Fibroblast of skin of left quadriceps (primary cell): ENCODE data around the gene TMEM184B.

Experiments used
- DNase-seq, 2 experiments: peaks; one replicate each; pipeline ENCODE4 v3.0.0-alpha.2; 2013; ENCODE audit warnings: low read depth in 2 of 2

TMEM184B gene

DNA sequence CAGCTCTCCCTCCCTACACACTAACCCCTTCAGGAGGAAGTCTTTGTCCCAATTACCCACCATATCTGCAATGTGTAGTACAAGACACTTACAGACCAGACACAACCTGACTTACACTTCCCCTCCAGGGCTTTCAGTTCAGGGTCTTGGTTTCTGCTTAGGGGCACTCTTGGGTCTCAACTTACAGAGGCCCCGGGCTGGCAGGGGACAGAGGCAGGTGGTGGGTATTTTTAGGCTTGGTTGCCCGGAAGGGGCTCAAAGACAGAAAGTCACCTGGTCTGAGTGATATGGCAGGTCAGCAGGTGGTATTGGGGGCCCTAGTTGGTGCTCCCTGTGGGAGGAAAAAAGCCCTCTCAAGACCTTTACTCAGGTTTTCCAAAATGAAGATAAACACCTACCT lies 3.4 kb upstream of the TMEM184B start:
- no peak for DNase-seq

DNA sequence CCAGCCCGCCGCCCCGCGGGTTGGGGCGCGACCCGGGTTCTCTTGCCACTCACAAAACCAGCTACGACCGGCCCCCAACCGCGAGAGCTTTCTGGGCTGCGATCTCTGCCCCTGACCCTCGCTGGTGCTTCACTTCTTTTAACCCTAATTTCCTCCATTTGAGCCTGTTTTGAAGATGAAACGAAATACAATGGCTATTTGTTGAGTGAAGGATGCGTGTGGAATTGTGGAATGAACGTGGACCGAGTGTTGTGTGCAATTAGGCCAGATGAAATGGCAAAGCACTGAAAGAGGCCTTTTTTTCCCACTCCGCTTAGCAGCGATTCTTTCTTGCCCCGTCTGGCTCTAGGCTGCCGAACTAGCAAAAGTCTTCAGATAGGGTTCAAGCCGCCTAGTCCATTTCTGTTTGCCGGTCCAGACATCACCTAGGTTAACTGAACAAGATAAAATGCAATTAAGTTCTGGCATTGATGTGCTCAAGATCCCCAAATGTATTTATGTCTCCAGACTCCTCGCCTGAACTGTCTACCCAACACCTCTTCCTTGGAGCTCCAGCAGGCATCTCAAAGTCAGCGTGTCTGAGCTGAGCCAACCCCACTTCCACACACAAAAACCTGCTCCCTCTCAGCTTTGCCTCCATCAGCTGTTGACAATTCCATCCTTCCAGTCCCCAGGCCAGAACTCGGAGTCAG lies 471 bp upstream of the TMEM184B start:
- DNase-seq, result no peak

DNA sequence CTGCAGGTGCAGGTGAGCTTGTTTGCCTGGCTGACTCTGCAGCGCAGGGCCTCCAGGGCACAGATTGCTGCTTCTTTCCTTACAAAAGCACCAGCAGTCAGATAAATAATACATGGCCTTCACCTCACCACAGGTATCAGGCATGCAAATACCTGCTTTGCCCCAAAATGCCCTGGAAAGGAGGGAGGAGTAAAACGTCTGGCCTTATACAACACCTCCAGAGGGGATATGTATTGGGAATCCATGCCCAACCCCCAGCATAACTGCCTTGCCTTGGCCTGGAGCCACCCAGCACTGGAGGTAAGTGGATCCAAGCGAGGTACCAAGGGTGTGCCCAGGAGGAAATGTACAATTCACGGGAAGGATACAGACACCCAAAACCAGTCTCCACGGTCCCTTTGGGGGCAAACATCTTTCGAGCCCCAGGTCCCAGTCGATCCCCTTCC lies 860 bp downstream of the TMEM184B start:
- DNase-seq, result no peak

DNA sequence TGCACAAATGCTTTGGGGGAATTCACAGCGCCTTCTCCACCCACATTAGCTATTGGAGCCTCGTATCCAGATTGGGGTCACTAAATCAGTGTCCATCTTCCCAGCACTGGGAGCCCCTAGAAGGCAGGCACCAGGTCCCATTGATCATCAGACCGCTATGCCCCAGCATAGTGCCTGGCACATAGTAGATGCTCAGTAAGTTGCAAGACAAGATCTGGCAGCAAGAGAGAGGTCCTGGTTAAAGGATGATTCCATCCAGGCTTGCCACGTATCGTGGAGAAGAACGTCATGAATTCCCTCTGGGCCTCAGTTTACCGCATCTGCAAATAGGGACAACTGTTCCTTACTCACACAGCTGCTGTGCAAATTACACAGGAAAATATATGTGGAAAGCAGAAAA lies 1.7 kb downstream of the TMEM184B start:
- DNase-seq, result no peak

DNA sequence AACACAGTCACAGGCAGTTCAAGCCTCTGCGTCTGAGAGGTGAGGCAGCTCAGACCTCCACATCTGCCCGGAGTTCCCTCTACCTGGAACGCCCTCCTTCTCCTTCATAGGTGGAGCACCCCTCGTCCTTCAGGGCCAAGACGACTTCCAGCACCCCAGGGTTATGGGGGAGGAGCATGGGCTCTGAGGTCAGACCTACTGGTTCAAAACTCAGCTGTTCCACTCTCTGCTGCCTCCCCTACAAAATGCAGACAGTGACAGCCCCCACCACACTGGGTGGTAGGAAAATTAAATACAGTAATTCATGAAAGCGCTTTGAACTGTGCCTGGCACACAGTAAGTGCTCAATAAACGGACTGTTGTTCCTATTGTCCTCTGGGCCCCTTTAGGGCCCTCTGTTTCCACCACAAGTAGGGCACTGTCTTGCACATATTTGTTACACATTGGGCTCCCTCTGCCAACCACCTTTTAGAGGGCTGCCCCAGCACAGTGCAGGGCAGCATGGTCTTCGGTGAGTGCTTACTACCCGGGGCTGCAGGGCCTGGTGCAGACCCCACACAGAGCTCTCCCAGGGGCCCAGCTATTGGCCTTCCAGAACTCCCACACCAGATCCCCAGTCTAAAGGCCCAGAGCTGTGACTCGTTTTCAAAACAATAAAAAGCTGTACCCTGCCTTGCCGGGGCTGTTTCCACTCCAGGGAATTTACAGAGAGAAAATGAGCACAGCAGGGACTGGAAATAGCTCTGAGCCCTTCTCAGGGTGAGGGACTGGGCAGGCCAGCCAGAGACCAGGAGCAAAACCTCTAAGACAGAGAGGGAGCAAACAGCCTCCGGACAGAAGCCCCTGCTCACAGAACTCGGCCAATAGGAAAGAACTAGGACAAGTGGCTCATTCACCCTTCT lies 2.5 kb downstream of the TMEM184B start:
- DNase-seq, result no peak

DNA sequence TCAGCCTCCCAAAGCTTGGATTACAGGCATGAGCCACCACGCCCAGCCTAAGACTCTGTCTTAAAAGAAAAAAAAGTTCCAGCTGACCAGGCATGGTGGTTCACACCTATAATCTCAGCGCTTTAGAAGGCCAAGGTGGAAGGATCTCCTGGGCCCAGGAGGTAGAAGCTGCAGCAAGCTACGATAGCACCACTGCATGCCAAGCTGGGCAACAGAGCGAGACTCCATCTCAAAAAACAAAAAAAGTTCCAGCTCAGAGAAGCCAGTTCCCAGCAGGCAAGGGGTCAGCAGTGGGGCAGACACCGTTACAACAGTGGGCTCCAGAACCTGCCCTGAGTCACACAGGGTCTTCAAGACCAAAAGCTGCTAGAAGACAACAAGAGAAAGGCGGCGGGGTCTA lies 3.3 kb downstream of the TMEM184B start:
- no peak for DNase-seq

DNA sequence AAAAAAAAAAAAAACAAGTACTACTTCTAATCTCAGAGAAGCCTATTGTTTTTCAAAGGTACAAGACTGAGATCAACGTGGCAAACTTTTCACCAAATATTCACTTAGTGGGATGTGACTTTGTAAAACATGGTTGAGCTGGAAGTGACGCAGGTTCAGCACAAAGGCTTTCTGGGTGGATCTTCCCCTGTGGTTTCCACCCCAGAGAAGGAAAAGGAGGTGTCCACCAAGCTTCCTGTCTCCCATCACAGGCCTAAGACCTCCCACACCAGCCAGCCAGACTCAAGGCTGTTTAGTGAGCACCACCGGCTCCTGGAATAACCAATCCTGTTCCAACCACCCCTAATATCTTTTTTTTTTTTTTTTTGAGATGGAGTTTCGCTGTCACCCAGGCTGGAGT lies 5.7 kb downstream of the TMEM184B start:
- no peak for DNase-seq

DNA sequence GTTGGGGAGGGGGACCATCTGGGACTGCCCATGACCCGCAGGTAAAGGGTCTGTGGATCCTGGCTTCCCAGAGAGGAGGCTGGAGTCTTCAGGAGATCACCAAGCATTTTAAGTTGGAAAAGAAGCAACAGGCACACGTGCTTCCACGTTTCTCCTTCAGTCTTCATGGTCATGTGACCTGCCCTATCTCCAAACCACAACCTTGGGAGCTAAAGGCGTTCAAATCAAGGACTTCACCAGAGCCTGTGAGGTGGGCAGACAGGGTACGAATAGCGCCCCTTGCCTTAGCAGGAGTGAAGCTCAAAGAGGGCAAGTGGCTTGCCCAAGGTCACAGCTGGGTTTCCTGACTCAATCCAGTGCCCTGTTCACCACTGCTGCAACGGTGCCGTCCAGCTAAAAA lies 6.7 kb downstream of the TMEM184B start:
- DNase-seq, result no peak

DNA sequence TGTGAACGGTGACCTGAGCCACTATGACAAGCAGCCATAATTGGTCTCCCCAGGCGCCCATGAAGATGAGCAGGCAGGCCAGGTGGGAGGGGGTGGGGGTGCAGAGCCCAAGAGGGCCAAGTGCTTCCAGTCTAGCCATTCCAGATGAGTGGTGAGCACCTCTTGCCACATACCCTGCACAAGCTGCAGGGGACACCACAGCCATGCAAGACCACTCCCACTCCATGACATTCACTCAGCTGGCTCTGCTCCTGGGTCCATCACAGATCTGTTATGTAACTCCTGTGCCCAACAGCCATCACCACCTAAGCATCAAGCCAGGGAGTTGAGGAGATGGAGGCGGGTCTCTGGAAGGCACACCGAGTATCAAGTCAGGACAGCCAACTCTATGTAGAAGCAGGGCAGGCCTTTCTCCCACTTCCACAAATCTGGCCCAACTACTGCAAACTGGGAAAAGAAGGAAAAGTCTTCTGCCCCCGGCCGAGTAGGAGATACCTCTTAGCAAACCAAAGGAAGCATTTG lies 8.4 kb downstream of the TMEM184B start:
- no peak for DNase-seq

DNA sequence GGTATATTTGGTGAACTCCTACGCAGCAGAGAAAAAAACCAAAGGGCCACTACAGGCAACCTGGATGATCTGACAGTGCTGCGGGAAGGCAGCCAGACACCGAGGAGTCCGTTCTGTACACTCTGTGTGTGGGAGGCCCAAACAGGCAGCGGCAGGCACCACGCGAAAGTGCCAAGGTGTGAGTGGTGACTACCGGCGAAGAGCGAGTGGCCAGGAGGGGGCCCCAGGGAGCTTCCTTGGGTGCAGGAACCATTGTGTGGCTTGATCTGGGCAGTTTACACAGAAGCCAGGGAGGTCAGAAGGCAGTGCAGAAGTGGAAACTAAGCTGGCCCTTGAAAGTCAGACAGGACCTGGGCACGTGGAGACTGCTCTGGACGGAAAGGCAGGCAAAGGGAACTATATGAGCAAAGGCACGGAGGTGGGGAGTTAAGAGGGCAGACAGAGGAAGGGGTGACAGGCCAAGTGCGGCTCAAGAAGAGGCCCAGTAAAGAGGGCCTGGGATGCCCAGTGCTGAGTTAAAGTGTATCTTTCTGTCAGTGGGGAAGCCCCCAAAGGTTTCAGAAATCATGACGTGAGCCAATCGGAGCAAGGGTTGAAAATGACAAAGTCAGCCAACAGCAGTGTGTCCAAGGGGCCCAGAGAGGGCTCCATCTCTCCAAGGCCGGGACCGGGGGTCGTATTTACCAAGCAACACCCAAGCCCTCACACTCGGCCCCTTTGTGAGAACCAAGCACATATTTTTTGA lies 10.6 kb downstream of the TMEM184B start:
- DNase-seq, result no peak

DNA sequence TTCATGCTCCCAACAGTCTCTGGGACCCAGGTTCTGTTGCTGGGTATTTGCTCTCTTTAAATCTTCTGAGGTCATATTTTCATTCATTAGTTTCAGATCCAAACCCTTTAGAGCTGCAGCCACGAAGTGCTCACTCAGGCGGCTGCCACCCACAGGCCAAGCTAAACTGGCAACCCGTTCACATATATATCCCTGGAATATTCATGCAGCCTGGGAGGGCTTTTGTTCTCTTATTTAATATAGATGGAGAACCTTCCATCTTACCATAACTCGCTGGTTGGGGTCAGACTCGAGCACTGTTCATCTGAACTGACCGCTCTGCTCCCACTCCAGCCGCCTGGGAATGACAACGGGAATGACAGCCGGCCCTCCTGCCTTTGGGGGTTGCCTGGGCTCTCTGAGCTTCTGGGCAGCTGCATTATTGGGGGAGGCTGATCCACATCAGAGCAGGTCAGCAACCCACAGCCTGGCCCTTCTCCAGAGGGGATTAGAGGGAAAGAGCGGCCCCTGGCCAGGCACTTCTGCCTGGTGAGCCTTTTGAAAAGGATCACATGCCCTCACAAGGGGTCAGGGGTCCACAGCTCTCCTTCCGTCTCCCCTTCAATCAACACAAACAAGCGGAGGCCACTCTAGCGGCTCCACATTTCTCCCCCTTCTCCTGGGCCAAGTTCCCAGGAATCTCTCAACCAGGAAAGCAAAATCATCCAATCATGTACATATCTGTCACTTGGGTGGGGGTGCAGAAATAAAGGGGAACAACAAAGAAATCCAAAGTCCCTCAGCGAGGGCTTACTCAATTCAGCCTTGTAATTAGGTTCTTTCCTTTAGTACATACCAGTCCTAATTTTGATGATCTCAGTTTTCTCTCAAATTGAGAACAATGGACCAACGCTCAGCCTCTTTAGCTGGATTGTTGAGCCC lies 11.8 kb downstream of the TMEM184B start:
- DNase-seq, result no peak

DNA sequence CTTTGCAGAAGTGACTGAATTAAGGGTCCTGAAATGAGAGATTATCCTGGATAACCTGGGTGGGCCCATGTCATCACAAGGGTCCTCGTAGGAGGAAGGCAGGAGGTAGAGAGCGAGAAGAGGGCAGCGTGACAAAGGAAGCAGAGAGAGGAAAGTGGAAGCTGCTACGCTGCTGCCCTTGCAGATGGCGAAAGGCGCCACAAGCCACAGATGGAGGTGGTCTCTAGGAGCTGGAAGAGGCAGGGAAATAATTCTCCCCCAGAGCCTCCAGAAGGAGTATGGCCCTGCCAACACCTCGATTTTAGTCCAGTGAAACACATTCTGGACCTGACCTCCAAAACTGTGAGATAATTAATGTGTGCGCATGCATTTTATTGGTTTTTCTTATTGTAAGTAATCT lies 13.4 kb downstream of the TMEM184B start:
- DNase-seq, result no peak

DNA sequence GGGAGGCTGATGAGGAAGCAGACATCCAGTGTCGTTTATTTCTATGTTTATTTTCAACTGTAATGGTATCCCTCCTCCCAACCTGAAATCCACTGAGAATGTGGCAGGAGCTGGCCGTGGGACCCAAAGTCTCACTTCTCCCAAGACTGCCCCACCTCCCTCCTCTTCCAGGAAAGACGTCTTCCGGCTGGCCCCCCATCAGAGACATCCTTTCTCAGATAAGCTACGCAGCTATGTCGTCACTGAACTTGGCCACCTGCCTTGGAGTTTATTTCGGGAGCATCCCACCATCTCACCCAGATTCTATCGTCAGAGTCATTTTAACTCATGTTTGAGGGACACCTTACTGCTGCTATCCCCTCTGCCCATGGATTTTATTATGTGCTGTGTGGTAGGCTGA lies 13.9 kb downstream of the TMEM184B start:
- DNase-seq, result no peak

DNA sequence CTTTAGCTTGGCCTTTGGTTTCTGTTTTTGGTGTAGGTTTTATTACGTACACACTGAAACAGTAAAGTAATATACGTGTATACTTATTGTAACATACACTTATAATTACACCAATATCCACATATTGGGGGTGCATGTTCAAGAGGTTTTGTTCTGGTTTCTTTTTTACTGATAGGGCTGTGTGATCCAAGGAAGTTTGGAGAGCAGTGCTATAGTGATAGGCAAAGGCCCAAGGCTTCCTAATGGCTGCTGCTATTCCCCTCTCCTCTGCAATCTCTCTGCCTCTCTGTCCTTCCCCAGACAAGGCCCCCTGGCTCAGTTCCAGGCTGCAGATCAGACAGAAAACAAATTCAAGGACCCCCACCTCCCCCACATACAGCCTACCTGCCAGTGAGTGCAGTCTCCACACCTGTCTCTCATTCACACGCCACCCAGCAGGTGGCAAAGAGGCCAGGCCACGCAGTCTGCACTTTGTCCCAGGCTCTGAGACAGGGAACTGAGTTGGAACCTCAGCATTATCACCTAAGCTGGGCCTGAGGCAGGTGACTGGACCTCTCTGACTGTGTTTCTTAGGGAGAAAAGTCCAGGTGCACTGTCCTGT lies 15.1 kb downstream of the TMEM184B start:
- no peak for DNase-seq

DNA sequence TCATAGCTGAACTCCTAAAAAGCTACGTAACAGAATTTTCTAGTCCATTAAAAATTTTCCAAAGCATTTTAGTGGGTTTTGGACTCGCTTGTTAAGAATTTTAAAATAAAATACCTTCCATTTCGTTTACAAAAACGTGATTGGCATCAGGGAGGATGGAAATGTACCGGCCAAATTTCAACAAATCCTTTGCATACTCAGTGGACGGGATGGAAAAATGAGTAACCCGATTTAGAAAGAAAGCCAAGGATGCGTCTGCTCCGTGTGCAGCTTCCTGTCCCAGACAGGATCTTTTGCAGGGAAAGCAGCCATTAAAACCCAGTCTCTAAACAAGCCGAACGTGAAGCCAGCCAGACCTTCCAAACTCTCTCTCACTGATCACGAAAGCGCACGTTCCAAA lies 15.6 kb downstream of the TMEM184B start:
- DNase-seq, result peak in 1 of 2 experiments; percentile 36

DNA sequence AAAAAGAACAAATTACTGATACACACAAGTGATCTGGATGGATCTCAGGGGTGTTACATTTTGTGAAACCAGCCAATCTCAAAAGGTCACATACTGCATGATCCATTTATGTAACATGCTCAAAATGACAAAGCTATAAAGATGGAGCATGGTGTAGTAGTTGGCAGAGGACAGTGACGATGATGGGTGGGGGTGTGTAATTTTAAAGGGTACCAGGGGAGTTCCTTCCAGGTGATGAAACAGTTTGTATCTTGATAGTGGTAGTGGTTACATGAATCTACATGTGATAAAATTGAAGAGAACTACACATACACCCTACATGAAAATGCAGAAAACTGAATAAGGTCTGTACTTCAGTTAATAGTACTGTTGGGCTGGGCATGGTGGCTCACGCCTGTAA lies 17.1 kb downstream of the TMEM184B start:
- no peak for DNase-seq

DNA sequence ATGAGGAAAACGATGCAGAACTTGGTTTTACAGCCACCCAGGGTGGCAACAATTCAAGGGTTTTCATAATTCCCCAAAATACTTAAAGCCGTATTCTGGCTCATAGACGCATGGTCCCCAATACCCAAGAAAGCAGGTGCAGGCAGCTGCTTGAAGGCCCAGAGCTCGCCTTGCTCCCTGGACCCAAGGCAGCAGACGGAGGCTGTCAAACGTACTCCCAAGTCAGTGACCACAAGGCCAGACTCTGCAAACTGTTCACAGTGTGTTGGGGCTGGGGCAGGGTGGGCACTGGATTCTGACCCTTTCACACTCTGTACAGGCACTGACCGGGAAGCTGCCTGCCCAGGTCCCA lies 21.5 kb downstream of the TMEM184B start:
- no peak for DNase-seq

DNA sequence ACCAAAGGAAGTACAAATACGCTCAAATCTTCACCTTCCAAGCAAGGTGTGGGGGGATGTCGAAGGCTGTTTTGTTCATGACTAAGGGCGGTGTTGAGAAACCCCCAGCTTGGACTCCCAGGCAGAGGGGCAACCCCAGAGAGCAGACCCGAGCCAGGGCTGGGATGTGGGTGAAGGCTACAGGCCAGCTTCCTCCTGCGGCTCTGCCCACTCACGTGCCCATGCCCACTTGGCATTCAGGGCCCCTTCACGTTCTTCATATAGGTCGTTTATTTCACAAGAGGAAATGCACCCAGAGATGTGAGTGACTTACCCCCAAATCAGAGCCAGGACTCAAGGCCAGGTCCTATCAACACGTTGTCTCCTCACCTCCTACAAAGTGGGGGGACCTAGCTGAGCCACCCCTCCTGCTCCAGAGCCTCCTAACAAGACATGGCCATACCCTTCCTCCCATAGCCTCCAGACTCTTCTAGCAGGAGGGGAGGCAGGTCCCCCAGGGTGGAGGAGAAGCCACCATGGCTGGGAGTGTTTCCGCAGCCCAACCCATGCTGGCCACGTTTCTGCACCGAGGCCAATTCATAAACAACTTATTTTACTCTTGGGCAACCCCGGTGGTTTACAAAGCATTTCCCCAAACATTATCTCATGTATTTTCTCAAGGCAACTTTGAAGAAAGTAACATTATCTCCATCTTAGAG lies 22.0 kb downstream of the TMEM184B start:
- DNase-seq, result no peak

DNA sequence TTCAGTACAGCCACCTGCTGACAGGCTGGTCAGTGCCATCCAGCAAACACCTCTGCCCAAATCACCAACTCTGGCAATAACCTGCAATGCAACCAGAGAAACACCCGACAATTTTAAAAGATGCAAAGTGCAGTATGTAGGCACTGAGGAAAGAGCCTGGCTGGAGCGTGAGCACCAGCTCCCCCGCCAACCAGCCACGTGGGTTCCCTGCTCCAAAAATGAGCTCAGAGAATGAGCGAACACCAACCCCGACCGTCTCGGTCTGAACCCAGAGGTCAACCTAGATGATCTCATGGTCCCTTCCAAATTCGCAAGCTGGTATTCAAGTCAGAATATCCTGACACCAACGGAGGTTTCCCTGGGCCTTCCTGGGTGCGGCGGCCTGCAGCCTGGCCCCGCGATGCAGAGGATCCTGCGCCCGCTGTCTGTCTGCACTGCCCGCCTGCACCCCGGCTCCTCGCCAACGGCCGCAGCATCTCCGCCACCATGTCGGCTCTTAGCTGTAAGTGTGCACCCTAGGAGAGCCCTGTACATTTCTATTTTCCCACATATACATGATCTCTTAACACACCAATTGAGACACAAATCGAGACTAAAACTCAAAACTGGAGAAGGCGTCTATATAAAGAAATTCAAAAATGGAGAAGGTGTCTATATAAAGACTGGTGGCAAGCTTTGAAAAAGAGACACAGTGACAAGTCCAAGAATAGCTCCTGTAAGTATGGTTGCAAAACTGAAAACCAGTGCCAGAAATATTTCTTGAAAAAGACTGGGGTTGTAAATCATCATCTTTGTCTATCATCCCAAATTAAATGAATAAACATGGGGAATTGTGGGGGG lies 22.8 kb downstream of the TMEM184B start:
- DNase-seq, result no peak
